HG02970 (cell line): ENCODE data around the gene CRK.

Experiments used
- ATAC-seq: cut with Tn5 transposase; IDR thresholded peaks from one replicate; pipeline ENCODE4 v1.9.1; 2021; ENCODE audit warnings: mild to moderate bottlenecking, moderate library complexity, moderate number of reproducible peaks; ENCODE audit not compliant: unreplicated experiment, low FRiP score

CRK gene

DNA sequence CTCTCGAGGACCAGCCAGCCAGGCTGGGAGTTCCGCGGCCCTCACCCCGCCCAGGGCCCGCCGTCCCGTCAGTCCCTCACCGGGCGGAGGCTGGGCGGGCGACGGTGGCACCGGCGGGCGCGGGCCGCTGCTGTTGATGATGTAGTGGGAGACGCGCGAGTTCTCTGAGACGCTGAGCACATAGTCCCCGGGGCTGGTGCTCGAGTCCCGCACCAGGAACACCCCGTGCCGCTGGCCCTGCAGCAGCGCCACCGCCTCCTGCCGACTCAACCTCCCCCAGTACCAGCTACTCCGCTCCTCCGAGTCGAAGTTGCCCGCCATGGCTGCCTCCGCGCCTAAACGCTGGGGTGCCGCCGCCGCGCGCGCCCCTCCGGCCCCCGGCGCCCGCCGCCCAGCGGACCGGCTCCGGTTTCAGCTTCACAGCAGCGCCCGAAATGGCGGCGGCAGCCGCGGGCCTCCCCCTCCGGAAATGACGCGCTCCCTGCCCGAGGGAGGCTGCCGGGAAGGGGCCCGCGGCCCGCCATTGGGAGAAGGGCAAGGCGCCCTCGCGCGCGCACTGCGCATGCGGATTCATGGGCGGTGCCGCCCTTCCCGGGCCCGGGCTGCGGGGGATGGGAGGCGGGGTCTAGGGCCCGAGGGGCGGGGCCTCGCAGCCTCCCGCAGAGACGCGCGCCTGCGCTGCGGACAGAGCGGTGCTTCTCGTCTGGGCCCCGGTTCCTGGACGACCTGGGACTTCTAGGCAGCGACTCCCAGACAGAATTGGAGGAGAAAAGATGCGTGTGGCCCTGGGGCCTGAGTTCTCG is at the start of gene CRK:
CRK (minus strand) TSS at position 436 of the 803 bp plus-strand sequence; CDS start at position 321, 115 bp downstream.
- peak; percentile 91 for ATAC-seq

DNA sequence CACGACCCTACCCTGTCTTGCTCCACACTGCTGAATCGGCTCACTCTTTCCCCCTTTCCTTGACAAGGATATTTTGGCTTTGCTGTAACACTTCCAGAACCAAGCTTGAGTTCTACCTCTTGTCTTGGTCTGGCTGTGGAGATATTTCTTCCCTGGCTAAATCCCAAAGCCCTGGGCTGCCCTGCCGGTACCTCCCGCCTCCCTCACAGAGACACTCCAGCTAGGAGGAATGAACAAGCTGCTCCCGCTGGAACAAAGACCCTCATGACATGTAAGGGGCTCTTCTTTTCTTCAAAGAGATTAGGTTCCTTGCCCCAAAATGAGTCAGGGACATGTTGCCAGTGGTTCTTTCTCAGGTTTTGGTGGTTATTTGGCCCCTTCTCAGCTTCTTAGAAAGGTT is 49.6 kb upstream of the CRK start:
- no peak for ATAC-seq

DNA sequence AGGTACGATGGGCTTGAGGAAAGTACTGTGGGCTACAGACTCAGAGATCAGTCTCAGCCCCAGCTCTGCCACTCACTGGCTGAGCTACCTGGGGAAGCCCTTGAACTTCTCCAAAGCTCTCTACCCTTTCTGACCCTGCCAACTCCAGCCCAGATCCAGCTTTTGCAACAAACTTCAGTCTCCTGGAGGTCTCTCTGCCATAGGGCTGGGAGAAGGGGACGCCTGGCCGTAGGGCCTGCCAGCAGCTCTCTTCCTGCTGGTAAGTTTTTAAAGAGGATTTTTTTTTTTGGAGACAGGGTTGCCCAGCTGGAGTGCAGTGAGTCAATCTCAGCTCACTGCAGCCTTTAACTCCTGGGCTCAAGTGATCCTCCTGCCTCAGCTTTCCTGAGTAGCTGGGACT is 48.8 kb upstream of the CRK start:
- ATAC-seq = no peak

DNA sequence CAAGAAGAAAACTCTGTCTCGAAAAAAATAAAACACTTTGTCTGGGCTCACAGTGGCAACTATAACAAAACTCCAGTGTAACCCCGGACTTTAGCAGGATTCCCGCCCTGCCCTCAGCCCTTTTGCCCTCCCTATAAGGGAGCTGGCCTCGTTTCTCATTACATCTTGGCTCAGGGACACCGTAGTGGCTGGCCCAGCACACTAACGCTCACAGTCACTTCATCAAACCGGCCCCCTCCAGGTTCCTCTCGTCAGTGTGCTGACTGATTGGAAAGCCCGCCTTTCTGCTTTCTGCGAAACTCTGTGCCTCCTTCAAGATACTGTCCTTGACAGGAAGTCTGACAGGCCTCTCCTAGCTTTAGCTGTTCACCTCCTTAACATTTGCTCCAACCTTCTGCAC is 47.7 kb upstream of the CRK start:
- ATAC-seq = no peak

DNA sequence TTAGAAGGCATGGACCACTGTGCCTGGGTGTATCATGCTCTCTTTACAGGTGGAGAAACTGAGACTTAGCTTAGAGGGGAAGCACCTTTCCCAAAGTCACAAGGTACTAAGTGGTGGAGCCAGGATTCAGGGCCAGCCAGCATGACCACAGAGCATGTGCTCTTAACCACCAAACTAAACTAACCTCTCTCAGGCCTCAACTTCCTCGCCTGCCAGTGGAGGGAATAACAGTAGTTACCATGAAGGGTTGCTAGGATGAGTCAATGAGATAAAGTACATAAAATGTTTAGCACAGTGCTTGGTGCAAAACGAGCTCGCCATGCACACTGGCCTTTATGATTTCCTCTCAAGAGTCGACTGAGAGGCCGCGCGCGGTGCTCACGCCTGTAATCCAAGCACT is 42.8 kb upstream of the CRK start:
- no peak for ATAC-seq

DNA sequence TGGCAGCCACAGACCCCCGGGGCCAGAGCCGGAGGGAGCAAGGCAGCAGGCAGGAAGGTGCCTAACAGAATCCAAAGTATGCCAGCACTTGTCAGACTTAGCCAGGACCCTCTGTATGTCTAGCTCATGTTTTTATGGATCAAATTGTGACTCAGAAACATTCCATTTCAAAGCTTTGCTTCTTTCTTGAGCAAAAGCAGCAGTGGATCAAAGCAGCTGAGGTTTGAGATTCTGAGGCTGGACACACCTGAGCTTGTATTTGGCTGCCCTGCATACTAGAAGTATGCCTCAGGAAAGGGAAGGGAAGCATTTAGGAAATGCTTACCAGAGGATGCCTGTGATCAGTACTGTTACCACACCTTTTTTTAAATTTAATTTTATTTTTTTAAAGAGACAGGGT is 42.2 kb upstream of the CRK start:
- no peak for ATAC-seq

DNA sequence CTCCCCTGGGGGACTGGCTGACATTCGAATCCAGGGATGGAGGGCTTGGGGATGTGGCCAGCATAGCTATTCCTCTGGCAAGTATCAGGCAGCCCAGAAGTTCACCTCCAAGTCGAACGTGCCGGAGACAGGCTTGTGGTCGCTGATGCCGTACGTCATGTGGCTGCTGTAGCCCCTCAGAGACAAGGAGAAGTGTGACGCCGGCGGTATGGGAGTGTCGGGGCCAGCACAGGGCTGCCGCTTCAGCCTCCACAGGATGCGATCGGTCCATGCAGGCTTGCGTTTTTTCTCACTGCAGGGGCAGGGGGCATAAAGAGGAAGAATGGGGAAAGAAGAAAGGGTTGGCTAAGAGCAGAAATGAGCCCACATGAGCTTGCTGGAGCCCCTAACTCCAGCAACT is 41.8 kb upstream of the CRK start:
- no peak for ATAC-seq

DNA sequence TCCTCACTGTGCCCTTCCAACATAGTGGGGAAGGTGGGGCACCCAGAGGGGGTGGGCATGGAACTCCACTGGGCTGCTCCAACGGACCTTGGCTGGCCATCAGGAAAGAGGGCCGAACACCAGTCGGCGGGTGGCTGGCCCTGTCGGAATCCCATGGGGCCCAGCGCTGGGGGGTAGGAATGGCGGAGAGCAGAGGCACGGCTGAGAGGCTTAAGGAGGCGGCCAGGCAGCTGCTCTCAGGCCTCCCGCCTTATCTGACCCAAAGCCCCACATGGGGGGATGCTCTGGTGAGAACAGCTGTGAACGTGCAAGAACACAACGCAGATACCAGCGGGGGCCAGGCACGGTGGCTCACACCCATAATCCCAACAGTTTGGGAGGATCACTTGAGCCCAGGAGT is 40.8 kb upstream of the CRK start:
- ATAC-seq = no peak

DNA sequence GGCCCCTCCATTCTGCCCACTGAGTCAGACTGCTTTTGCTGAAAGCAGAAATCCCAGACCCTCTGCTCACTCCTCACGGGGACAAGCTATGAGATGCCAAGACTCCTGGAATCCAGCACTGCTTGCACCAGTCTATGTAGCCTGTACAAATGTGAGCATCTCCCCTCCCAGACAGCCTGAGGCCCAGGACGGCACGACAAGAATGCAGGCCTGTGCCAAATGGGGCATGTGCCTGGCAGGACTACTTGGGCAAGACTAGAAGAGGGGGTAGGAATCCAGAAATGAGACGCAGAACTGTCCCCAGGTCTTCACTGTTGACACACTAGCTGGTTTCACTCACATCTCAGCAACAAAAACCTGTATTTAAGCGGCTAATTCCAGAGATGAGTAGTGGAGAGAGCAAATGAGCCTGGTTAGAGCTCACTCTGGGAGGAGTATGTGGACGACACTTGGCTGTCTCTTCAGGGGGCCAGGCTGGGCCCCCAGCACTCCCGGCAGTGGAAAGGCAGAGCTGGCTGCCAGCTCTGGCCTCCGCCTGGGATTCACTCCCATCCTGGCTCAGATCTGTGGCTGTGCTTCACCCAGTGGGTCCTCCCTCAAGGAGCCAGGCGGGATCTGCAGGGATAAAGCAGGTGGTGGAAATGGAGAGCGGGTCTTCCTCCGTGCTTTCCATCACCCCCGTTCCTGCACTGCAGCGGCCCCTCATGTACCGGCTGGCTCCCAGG is 39.4 kb upstream of the CRK start:
- ATAC-seq = no peak

DNA sequence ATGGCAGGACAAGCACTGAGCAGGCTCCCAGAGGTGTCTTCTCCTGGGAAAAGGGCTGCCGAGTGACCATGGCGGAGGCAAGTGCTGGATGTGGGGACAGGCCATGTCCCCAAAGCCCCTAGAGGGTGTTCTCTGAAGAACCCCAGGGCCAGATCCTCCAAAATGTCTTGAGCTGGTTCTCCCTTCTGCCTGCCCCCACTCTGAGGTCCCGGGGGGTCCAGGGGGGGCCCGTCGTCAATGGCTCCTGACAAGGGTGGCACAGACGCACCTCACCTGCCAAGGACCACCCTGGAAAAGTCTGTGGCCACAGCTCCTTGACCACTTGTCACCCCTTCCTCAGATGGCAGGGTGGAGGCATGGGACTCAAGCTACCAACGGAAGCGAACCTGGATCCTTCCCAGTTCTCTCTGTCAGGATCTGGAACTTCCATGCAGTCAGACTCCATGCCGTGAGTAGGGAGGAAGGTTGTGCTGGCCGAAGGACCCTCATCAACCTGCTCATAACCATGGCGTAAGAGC is 38.8 kb upstream of the CRK start:
- no peak for ATAC-seq

DNA sequence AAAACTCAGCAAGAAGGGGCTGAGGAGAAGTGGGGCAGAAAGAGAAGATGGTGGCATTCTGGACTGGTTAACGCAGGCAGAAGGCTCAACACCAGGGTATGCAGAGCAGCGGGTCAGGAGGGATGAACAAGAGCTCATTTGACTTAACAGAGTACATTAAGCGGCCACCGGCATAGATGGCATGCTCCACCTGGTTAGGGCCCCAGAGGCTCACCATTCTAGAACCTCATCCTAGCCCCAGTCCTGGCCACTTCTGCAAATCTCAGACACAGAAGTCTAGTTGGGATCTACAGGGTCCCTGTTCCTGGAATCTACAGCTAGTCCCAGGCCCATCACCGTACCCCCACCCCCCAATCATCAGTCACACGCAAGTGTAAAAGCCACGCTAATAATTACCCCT is 38.2 kb upstream of the CRK start:
- ATAC-seq = no peak

DNA sequence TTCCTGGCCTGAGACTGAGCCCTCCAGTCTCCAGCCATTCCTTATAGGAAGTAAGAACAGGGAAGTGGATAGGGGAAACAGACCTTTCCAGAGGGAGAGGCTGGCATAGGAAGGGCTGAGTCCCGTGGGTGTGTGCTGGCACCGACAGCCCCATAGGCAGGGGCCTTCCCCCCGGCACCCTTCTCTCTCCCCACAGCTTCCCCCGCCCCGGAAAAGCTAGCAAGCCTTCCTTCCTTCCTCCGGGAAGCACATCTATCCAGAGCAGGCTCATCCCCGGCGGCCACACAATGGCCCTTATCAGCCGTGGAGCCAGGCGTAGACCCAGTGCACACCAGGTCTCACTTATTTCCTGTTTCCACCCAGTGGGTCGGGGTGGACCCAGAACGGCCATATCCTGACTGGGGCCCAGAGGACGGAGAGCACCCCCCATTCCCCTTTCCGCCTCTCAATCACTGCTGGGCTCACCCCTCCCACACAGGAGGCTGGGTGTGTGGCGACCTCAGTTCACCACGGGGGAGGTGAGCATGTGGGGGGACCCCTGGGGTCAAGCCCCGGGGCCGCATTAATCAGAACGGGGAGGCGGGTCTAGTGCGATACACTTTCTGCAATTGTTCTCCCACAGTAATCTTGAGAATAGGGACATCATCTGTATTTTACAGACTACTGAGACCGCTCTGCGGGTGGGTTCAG is 37.4 kb upstream of the CRK start:
- no peak for ATAC-seq

DNA sequence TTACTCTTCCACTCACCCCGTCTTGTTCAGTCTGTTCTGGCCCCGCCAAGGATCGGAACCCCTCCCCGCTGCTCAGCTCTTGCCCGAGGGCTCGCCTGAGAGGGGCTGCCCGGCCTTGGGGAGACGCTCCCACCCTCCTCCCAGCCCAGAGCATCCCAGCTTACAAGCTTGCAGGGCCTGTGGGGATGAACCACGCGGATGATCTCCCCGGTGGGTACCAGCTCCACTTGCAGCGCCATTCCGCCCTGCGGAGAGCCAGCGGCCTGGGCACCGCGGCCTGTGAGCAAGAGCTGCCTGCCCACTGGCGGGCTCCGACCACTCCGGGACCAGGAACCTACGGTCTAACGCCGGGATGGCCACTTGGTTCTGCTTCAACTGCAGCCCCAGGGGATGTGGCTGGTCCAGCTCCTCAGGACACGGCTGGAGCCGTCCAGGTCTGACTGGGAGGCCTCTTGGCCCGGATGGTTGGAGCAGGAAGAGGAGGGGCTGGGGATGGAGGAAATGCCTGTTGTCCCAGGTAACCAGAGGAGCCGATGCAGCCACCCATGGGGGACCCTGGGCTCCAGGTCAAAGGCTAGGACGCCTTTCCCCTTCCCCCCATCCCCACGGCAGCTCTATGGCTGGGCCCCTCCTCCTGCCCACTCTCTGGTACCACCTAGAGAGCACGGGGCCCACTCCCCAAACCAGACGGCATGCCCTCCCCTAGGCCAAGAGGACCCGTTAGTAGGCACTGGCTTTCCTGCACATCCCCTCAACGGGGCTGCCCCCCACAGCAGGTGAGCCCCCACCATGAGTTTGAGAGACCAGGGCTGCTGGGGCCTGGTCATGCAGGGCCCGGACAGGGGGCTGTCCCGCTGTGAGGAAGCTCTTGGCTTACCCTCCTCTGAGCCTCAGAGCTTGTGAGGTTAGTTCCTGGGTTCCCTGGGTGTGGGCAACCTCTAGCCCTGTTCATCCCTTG is 36.5 kb upstream of the CRK start, which contains the start of gene MYO1C:
MYO1C (minus strand) TSS at position 438 of the 958 bp plus-strand sequence; CDS start at position 239, 199 bp downstream.
- no peak for ATAC-seq

DNA sequence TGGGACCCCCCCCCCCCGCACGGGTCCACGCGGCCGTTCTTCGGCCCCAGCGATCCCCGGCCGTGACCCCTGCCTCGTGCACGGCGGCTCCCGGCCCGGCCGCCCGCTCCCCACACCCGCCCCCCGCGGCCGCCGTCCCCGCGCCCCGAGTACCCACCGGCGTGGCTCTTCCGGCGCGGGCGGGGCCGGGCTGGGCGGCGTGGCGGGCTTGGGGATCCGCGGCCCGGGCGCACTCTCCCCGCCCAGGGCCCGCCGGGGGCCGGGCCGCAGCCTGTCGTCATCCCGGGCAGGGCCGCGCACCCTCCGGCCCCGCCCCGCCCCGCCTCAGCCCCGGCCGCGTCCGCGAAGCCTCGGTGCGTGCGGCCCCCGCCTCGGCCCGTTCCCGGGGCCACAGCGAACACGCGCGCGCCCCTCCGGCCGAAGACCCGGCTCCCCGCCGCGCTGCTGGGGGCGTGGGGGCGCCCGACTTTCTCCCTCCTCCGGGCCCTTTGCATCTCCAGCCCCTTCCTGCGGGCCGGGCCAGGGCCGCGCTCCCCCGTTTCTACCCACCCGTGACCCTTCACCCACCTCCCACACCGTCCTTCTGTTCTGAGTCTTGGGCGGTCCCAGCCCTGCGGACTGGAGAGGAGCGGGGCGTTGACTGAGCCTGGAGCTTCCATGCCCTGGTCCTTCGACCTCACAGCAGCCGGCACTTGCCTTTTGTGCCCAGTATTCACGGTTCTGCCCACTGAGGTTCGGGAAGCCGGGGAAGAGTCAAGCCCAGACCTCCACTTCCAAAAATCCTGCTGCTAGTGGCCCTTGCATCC is 35.6 kb upstream of the CRK start:
- no peak for ATAC-seq

DNA sequence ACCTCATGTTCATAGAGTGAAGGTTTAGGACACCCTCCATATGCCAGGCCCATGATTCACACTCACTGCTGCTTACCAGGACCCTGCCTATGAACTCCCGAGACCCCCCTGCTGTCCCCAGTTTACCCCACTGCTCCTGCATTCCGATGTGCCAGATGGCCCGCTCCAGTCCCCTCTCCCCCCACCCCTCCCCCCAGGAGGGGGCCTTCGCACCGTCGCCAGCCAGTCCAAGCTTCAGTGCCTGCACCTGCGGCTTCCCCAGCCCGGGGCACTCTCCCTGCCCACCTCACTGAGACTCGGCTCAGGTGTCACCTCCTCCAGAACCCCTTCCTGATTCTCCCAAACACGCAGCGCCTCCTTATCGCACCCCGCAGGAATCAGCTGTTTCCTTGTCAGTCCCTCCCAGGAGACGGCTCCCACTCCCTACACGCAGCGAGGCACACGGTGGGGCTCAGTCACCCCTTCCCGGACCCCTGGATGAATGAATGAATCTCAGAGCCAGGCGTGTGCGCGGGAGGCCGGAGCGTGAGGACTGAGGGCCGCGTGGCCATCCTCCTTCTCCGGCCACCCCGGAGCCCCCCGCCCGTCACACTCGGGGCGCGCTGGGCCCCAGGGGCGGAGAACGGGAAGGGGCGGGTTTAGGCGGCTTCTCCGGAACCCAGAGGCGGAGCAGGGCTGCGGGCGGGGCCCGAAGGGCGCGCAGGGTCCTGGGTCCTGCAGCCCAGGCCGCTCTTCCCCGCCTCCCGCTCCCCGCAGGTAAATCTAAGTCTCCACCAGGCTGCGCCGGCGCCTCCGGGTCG is 34.8 kb upstream of the CRK start:
- peak; percentile 39 for ATAC-seq

DNA sequence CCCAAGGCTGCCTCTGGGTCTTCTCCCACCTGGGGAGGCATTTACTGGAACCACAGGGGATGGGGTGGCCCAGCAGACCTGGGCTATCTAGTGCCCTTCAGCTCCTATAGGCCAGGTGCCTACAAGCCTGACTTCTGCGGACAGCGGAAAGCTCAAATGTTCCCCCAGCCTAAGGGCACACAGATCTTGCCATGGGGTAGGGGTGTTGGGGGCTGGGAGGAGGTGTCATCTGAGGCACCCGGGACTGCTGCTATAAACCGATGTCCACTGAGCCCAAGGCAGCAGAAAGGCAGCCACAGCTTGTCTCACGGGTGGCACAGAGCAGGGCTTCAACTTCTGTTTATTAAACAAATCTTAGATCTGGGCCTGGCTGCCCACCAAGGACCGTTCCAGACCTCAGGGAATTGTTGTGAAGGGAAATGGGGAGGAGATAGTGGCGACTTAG is 32.8 kb upstream of the CRK start:
- ATAC-seq = no peak

DNA sequence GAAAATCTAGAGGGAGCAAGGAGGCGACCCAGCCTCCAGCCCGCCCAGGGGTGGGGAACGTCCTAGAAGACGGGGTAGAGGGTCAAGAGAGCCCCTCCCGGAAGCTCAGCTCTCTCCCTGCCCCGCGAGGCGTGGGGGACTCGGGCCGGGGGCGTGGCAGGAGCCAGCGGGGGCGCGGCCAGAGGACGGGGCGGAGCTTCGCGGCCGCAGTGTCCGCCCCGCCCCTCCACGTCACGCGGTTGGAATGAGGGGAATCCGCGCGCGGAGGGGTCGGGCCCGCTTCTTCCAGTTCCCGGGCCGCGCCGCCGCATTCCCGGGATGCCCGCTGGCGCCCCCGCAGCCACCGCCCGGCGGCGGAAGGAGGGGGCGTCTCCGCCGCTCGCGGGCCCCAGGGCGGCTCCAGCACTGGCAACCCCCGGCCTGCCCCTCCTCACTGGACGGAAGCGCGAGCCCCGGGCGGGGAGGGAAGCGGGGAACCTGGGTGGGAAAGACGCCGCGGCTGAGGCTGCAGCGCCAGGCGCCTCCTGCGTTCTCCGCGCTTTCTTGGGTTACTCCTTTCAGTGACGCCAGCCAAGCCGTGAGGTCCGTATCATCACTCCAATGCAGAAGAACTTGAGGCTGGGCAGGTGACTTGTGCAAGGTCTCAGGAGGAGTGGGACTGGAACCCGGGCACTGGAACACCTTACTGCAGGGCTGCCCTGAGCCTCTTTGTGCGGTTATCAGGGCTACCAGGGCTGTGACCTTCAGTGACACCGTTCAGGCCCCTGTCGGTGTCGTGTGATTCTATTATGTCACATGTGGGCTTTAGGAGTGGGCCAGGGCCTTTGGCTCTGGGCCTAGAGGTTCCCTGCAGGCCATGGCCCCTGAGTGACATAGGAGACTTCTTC is 32.1 kb upstream of the CRK start:
- ATAC-seq = peak; percentile 35
